Stimulated activated naive CD8-positive, alpha-beta T cell treated with anti-CD3 and anti-CD28 coated beads, Interleukin-15, amount 100 ng/mL, for 72 hours (primary cell): ENCODE measurements around the gene EI24.
"Not testable (repeated sequence)": the region's sequence is repeated elsewhere in the genome, so short reads cannot be mapped to it uniquely, and the experiment has no call there.

Source experiments
- ATAC-seq: fragments of 150-1000 bp; cut with Tn5 transposase; 2 replicates; pipeline ENCODE4 v1.10.0; 2021; ENCODE audit warnings: mild to moderate bottlenecking, moderate library complexity
- DNase-seq, 2 donors: peaks; one replicate each; pipeline ENCODE4 v3.0.0; 2021 to 2022
- H3K27ac Mint-ChIP-seq, 2 donors: one replicate each; pipeline ENCODE4 v1.8.0; 2022; ENCODE audit warnings: mild to moderate bottlenecking in 2 of 2, mixed read lengths in 2 of 2, moderate library complexity in 2 of 2
- H3K27me3 Mint-ChIP-seq: one replicate; pipeline ENCODE4 v1.8.0; 2022; ENCODE audit warnings: mixed read lengths
- H3K4me1 Mint-ChIP-seq: one replicate; pipeline ENCODE4 v1.8.0; 2022; ENCODE audit warnings: mild to moderate bottlenecking, mixed read lengths
- H3K4me3 Mint-ChIP-seq, 2 donors: one replicate each; pipeline ENCODE4 v1.8.0; 2022; ENCODE audit warnings: mild to moderate bottlenecking in 2 of 2, mixed read lengths in 2 of 2, moderate library complexity in 1 of 2
- H3K9me3 Mint-ChIP-seq, 2 donors: one replicate each; pipeline ENCODE4 v1.8.0; 2022; ENCODE audit warnings: mixed read lengths in 2 of 2

The EI24 gene

GRCh38 chr11:125564357-125564756, 4.9 kb upstream of the EI24 start:
- DNase-seq (no peak), ATAC-seq (no peak)
- Mint-ChIP-seq H3K4me1 (peaks cover 6% of the 10 kb centered on the region), H3K4me3 (no peak overlapping the region), H3K27ac (no peak overlapping the region), H3K27me3 (no peaks in the 10 kb centered on the region), H3K9me3 (no peaks in the 10 kb centered on the region)

GRCh38 chr11:125566235-125566634, 3.0 kb upstream of the EI24 start:
- ATAC-seq: no peak
- Mint-ChIP-seq H3K4me1 (peaks cover 19% of the 10 kb centered on the region), H3K9me3 (no peaks in the 10 kb centered on the region), H3K27me3 (no peaks in the 10 kb centered on the region), H3K27ac (no peak overlapping the region), H3K4me3 (no peak overlapping the region)
- no peak for DNase-seq

GRCh38 chr11:125569915-125570621, 791 bp downstream of the EI24 start:
- Mint-ChIP-seq H3K27me3 (no peaks in the 10 kb centered on the region), H3K4me3 (peak overlapping the region; percentile 85 to 96), H3K4me1 (peaks cover 27% of the 10 kb centered on the region), H3K9me3 (no peaks in the 10 kb centered on the region), H3K27ac (peak overlapping the region; percentile 93 to 97)
- ATAC-seq (peak; percentile 68), DNase-seq (peak; percentile 7 to 23)

- no peaks in the 10 kb centered on the region for H3K9me3 Mint-ChIP-seq
- H3K4me1 Mint-ChIP-seq: peaks cover 27% of the 10 kb centered on the region
- peak overlapping the region; percentile 85 to 96 for H3K4me3 Mint-ChIP-seq
- DNase-seq: no peak
- H3K27ac Mint-ChIP-seq: peak overlapping the region in 1 of 2 donors; percentile 97
- H3K27me3 Mint-ChIP-seq: no peaks in the 10 kb centered on the region
- no peak for ATAC-seq
Observed at GRCh38 chr11:125570952-125571351, 1.7 kb downstream of the EI24 start.

- H3K4me1 Mint-ChIP-seq: peaks cover 21% of the 10 kb centered on the region
- DNase-seq (no peak), ATAC-seq (no peak)
- H3K4me3 Mint-ChIP-seq: no peak overlapping the region
- no peaks in the 10 kb centered on the region for H3K27me3 Mint-ChIP-seq
- H3K27ac Mint-ChIP-seq: no peak overlapping the region
- H3K9me3 Mint-ChIP-seq: no peaks in the 10 kb centered on the region
Observed at GRCh38 chr11:125572916-125573315, 3.6 kb downstream of the EI24 start.

- DNase-seq, H3K27ac Mint-ChIP-seq, H3K4me1 Mint-ChIP-seq, H3K4me3 Mint-ChIP-seq, ATAC-seq, H3K9me3 Mint-ChIP-seq, H3K27me3 Mint-ChIP-seq: not testable (repeated sequence)
Observed at GRCh38 chr11:125577181-125577580, 7.9 kb downstream of the EI24 start.

GRCh38 chr11:125578783-125579182, 9.5 kb downstream of the EI24 start:
- Mint-ChIP-seq H3K9me3 (no peaks in the 10 kb centered on the region), H3K27ac (no peak overlapping the region), H3K4me3 (no peak overlapping the region), H3K4me1 (no peaks in the 10 kb centered on the region), H3K27me3 (no peaks in the 10 kb centered on the region)
- ATAC-seq (no peak), DNase-seq (no peak)

GRCh38 chr11:125579811-125580210, 10.5 kb downstream of the EI24 start:
- Mint-ChIP-seq H3K4me1 (no peaks in the 10 kb centered on the region), H3K27me3 (no peaks in the 10 kb centered on the region), H3K4me3 (no peak overlapping the region), H3K9me3 (no peaks in the 10 kb centered on the region), H3K27ac (no peak overlapping the region)
- ATAC-seq (no peak), DNase-seq (no peak)

GRCh38 chr11:125583496-125583895, 14.2 kb downstream of the EI24 start:
- Mint-ChIP-seq H3K4me3 (no peak overlapping the region), H3K27ac (peak overlapping the region in 1 of 2 donors; percentile 27), H3K9me3 (no peaks in the 10 kb centered on the region), H3K27me3 (no peaks in the 10 kb centered on the region), H3K4me1 (no peaks in the 10 kb centered on the region)
- DNase-seq: no peak
- ATAC-seq: no peak

GRCh38 chr11:125585487-125585886, 16.2 kb downstream of the EI24 start:
- no peaks in the 10 kb centered on the region for H3K4me1 Mint-ChIP-seq
- H3K27me3 Mint-ChIP-seq: no peaks in the 10 kb centered on the region
- DNase-seq (no peak), ATAC-seq (no peak)
- H3K9me3 Mint-ChIP-seq: no peaks in the 10 kb centered on the region
- H3K4me3 Mint-ChIP-seq: no peak overlapping the region
- H3K27ac Mint-ChIP-seq: peak overlapping the region in 1 of 2 donors; percentile 92

- peak overlapping the region in 1 of 2 donors; percentile 27 for H3K27ac Mint-ChIP-seq
- no peaks in the 10 kb centered on the region for H3K27me3 Mint-ChIP-seq
- no peaks in the 10 kb centered on the region for H3K9me3 Mint-ChIP-seq
- DNase-seq (no peak), ATAC-seq (no peak)
- H3K4me1 Mint-ChIP-seq: peaks cover 6% of the 10 kb centered on the region
- H3K4me3 Mint-ChIP-seq: no peak overlapping the region
Observed at GRCh38 chr11:125586623-125587022, 17.3 kb downstream of the EI24 start.

GRCh38 chr11:125587480-125587879, 18.2 kb downstream of the EI24 start:
- Mint-ChIP-seq H3K9me3 (no peaks in the 10 kb centered on the region), H3K4me1 (peaks cover 8% of the 10 kb centered on the region), H3K4me3 (no peak overlapping the region), H3K27ac (no peak overlapping the region), H3K27me3 (no peaks in the 10 kb centered on the region)
- DNase-seq (no peak), ATAC-seq (no peak)

- Mint-ChIP-seq H3K9me3 (no peaks in the 10 kb centered on the region), H3K27ac (no peak overlapping the region), H3K4me3 (peak overlapping the region in 1 of 2 donors; percentile 4), H3K27me3 (no peaks in the 10 kb centered on the region), H3K4me1 (peaks cover 13% of the 10 kb centered on the region)
- DNase-seq (no peak), ATAC-seq (no peak)
Observed at GRCh38 chr11:125588505-125588904, 19.2 kb downstream of the EI24 start.

GRCh38 chr11:125591649-125592304, 22.5 kb downstream of the EI24 start:
- peak in 1 of 2 donors; percentile 36 for DNase-seq
- H3K4me1 Mint-ChIP-seq: peaks cover 45% of the 10 kb centered on the region
- peak overlapping the region; percentile 95 for H3K4me3 Mint-ChIP-seq
- peak overlapping the region; percentile 98 to 99 for H3K27ac Mint-ChIP-seq
- no peaks in the 10 kb centered on the region for H3K9me3 Mint-ChIP-seq
- no peaks in the 10 kb centered on the region for H3K27me3 Mint-ChIP-seq
- ATAC-seq: peak; percentile 42

- Mint-ChIP-seq H3K9me3 (no peaks in the 10 kb centered on the region), H3K4me3 (peak within 1 kb of the TSS; percentile 95), H3K4me1 (peaks cover 51% of the 10 kb centered on the region), H3K27me3 (no peaks in the 10 kb centered on the region), H3K27ac (peak within 1 kb of the TSS; percentile 98 to 99)
- ATAC-seq (peak; percentile 98), DNase-seq (peak; percentile 98 to 99)
Observed at GRCh38 chr11:125592305-125593113, 23.2 kb downstream of the EI24 start, which contains the start of gene STT3A. Gene STT3A, plus strand, starts transcription at chr11:125592852. Its CDS starts 3,064 bp downstream, at chr11:125595916.
